Stimulated activated CD4-positive, alpha-beta T cell treated with anti-CD3 and anti-CD28 coated beads, TNF-alpha, amount 100 ng/mL, for 1 hour (primary cell): ENCODE results near the gene IL12RB1.

Experiments used
- DNase-seq, 3 donors: peaks; one replicate each; pipeline ENCODE4 v3.0.0-alpha.2; 2020; ENCODE audit warnings: low read depth in 3 of 3, low spot score in 1 of 3

IL12RB1 gene

DNA sequence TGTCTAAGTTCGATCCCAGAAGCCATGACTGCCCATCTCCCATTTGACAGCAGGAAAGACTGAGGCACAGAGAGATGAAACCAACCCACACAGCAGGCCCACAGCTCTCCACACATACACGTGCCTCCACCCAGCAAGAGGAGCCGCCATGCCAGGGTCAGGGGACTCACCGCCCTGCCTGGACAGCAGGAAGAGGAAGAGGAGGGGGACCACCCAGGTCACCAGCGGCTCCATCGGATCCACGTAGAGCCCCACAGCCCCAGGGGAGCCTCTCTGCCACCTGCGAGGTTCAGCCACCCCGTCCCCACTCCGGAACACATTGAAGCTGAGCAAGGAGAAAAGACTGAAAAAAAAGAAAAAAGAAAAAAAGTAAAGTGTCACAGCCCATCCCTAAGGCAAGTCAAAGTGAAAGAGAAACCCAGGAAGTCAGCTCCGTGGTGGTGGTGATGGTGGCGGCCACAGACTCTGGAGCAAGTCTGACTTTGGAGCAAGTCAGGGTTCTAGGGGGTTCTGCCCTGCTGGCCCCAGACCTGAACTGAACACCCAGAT lies at the start of gene IL12RB1:
Gene IL12RB1, minus strand, starts transcription at position 345 of the 549 bp plus-strand sequence. Its CDS starts 111 bp downstream, at position 234.
- DNase-seq: peak in 1 of 3 donors; percentile 38

DNA sequence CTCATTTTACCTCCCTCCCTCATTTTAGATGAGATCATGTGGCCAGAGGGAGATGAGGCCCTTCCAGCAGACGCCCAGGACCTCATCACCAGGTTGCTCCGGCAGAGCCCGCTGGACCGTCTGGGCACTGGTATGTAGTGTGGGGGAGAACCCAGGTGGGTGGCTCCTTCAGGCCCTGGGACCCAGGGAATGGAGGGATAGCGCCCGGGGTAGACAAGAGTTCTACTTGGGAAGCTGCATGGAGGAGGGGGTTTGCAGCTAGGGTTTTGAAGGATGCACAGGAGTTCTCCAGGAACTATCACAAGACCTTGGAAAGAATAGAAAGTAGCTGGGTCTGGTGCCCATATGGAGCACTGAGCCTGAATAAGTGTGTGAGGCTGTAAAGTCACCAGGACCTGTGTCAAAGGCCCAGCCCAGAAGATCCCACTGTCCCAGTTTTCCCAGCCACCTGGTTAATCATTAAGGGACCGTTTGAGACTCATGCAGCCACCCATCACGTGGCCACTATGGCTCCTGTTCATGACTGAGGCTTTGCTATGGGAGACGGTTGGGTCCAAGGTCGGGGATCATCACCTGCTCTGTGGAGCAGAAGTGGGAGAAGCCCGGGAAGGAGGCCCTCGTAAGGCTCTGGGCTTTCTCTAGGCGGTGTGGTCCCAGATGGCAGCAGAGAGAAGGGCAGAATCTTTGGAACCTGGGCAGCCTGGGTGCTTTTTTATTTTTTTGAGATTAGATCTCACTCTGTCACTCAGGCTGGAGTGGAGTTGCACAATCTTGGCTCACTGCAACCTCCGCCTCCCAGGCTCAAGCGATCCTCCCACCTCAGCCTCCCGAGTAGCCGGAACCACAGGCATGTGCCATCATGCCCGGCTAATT lies 49.2 kb upstream of the IL12RB1 start:
- DNase-seq: no peak

DNA sequence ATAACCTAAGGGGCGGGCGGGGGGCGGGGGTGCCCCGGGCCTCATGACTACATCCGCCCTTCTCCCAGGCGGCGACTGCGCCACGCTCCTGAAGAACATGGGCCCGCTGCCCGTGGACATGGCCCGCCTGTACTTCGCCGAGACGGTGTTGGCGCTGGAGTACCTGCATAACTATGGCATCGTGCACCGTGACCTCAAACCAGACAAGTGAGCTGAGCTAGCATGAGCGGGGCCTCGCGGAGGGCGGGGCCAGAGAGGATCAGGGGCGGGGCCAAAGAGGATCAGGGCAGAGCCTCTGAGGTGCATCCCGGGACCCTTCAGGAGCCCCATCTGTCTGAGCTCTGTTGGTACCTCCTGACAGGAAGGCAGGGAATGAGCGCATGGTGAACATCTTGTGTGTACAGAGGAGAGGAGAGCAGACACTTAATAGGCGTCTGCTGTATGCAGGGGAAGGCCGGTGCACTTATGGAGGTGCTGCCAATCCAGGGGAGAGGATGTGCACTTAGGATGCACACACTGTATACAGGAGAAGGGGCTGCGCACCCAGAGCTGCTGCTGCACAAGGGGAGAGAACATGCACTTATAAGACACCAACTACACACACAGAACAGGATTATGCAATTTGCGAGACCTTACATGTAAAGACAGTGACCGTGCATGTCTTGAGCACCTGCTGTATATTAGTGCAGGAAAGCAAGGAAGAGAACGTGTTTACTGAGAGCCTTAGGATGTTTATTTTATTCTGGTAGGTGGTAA lies 45.3 kb upstream of the IL12RB1 start:
- no peak for DNase-seq

DNA sequence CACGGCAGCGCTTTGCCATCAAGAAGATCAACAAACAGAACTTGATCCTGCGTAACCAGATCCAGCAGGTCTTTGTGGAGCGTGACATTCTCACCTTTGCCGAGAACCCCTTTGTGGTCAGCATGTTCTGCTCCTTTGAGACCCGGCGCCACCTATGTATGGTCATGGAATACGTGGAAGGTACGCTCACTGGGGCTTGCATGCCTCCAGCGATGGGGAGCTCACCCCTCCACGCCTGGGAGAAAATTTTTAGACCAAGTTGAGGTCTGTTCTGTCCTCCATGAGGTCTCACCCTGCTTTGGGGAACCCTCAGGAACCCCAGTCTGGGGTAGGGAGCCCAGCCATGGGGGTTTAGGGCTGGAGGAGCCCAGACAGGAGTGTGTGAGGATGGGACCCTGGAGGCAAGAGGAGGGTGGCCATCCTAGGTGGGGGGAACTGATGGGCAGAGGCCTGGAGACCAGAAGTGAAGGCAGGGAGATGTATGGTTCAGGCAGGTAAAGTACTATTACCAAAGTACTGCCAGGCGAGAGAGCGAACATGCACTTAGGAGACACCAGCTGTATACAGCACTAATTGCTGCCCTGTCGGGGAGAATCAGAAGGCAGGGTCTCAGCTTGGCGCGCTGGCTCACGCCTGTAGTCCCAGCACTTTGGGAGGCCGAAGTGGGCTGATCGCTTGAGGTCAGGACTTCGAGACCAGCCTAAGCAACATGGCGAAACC lies 43.9 kb upstream of the IL12RB1 start:
- no peak for DNase-seq

DNA sequence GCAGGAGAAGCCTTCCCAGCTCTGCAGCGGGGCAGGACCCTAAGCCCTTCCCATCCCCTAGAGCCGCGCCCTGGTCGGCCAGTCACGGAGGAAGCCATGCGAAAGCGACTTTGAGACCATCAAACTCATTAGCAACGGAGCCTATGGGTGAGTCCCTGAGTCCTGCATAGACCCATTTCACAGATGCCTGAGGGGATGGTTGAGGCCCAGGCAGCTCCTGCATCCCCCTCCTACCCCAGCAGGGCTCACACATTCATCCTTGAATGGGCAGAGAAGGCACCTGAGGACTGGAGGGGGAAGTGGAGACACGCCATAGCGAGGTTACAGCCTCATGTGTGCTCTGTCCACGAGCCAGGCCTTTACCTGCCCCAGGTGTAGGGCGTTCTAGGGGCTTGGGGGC lies 42.1 kb upstream of the IL12RB1 start:
- DNase-seq: no peak

DNA sequence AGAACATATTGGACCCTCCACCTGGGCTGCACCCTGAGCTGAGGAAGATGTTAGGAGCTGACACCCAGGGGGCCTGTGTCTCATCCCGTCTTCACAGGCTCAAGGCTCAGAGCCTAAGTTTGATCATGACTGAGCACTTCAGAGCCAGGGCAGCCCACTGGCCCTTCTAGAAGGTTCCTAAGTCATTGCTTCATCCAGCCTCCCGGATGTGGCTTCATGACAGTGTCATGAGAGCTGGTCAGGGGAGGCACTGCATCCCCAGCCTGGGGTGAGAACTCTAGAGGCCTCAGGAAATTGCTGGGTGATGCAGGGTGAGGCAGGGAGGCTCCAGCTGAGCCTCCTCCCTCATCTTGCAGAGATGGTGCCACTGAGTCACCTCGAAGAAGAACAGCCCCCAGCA lies 41.3 kb upstream of the IL12RB1 start:
- DNase-seq: no peak

DNA sequence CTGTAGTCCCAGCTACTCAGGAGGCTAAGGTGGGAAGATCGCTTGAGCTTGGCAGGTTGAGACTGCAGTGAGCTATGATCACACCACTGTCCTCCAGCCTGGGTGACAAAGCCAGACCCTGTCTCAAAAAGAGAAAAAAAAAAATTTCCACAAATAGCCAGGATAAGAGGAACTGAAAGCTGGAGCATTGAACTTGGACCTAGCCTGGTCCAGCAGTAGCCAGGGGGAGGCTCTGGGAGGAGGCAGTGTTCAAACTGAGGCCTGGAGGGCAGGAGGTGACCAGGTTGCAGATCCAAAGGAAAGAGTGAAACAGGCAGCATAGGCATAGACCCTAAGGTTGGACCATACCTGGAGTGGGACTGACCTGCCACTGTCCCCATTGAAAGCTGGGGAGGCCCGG lies 39.4 kb upstream of the IL12RB1 start:
- DNase-seq: no peak

DNA sequence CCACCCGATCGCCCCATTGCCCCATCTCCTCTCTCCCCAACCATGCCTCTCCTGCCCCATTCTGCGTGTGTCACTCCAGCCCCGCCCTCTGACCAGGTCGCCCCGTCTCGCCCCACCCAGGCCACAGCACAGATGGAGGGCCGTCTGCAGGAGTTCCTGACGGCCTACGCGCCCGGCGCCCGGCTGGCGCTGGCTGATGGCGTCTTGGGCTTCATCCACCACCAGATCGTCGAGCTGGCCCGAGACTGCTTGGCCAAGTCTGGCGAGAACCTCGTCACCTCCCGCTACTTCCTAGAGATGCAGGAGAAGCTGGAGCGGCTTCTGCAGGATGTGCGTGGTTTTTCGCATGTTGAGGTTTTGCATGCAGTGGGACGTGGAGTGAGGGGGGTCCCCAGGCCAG lies 37.1 kb upstream of the IL12RB1 start:
- no peak for DNase-seq

DNA sequence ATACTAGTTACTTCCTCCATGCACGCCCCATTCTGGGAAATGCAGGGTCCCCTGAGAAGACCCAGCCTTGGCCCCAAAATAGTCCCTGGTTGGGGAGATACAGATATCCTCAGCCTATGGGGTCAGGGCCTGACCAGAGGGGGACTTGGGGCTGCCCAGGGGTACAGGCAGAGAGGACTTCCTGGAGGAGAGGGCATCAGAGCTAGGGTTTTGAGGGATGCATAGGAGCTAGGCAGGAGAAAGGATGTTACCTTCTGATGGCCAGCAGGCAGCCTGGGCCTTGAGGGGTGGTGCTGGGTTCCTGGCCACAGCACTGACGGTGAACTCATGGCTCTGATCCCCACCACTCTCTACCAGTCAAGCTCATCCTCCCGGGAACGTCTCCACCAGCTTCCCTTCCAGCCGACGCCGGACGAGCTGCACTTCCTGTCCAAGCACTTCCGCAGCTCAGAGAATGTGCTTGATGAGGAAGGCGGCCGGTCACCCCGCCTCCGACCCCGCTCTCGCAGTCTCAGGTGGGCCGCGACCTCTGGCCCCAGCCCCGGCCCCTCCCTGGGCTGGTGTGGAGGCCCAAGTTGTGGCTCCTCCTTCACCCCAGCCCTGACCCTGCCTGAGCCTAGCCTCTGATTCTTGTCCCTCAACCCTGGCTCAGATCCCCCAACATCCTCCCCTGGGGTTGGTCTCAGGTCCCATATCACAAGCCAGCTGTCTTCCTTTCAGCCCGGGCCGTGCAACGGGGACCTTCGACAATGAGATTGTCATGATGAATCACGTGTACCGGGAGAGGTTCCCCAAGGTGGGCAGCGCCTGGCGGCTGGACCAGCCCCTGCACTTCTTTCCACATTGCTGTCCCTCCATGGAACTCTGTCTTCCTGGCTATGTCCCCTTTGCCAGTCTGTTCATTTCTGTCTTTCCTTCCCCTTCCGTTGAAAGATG lies 36.4 kb upstream of the IL12RB1 start:
- DNase-seq: no peak

DNA sequence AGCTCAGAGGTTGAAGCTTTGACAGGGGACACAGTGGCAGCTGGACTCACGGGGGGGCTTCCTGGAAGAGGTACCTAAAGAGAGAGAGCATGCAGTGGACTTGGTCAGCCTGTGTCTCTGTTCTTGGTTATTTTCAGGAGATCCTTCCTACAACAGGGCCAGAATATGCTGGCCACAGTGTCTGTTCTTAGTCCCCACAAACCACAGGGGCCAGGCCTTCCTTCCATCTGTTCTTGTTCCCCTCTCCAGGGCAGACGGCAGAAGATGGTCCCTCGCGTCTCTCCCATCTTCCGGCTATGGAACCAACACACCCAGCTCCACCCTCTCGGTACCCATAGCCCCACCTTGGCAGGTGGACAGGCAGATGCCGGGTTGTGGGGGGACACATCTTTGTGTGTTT lies 35.7 kb upstream of the IL12RB1 start:
- no peak for DNase-seq

DNA sequence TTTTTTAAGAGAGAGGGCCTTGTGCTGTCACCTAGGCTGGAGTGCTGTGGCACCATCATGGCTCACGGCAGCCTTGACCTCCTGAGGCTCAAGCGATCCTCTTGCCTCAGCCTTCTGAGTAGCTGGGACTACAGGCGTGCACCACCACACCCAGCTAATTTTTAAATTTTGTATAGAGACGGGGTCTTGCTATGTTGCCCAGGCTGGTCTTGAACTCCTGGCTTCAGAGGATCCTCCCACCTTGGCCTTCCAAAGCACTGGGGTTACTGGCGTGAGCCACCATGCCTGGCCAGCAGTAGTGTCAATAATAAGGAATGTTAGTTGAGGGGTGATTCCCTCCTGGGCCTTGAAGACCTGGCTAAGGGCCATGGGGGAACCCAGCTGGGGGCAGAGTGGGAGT lies 34.4 kb upstream of the IL12RB1 start:
- no peak for DNase-seq

DNA sequence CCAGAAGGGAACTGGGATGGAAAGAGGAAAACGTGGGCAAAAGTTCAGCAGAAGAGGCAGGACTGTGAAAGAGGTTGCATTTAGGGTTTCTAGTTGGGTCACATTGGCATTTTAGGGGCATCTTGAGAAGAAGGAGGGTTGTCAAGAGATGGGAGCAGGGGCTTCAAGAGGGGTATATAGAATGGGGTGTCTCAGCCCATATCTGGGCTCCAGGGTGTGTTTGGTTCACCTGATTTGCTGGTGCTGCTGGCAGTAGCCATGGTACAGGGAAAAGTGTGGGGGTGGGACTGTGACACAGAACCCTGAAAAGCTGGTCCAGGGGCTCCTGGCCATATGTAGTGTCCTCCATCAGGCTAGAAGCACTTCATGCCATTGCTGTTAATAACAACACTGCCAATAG lies 33.4 kb upstream of the IL12RB1 start:
- DNase-seq: no peak

DNA sequence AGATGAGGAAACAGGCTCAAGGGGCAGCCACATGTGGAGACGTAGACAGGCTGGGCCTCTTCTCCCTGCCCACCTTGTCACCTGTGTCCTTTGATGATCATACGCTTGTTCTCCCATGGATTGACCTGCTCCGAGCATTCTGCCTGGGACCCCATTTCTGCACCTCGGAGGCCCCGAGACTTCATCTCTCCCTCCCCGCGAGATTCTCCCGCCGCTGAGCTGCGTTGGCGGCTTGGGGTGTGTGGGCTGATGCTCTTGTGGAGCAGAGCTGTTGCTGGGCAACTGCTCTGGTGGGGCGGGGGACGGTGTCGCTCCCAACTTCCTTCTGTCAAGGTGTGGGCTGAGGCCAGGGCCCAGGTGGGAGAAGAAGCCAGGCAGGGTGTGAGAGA lies 33.0 kb upstream of the IL12RB1 start:
- peak in 2 of 3 donors; percentile 38 to 44 for DNase-seq

DNA sequence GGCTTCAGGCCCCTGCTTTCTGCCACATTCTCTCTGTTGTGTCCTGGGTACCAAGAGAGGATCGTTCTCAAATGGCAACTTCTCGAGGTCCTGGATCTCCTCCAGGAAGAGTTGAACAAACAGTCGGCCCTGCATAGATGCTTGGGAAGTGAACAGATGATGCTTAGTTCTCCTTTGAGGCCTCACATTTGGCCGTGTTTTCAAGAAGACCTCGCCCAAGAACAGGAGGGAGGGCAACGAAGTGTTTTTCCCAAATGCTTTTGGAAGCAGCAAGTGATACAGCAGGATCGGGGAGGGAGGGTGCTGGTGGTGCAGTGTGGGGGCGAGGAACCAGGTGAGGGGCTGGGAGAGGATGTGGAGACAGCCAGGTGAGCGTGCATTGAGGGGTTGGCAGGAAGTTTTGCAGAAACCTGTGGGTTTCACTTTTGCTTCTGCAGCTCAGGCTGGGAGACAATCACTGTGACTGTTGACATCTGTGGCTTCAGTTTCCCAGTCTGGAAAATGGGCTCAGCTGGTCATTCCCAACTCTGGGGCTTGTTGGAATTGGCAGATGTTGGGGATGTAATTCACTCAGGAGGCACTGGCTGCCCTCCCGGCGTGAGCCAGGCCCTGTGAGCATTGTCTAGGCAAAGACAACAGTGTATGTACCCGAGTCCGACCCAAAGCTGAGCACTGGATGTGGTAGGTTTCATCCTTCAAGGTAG lies 32.4 kb upstream of the IL12RB1 start:
- no peak for DNase-seq

DNA sequence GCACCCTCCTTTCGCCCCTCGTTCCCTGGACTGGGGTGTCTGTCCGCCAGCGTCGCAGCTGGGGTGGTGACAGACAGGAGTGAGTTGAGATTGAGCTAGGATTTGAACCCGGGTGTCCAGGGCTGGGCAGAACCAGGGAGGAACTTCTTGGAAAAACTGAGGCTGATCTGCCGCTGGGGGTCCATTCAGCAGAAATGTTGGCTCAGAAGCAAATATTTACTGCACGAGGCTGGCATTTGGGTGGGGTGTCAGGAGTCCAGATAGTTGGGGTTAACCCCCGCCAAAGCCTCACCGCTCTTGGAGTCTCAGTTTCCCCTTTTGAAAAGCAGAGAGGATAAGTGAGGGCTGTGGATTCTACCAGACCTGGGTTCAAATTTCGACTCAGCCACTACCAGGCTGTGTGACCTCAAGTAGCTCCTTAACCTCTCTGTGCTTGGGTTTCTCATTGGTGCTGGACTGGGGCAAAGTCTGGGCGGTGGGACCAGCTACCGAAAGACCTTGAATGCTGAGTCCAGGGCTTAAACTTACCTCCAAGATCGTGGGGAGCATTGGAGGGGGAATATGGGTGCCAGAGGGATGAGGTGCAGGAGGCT lies 31.8 kb upstream of the IL12RB1 start:
- no peak for DNase-seq

DNA sequence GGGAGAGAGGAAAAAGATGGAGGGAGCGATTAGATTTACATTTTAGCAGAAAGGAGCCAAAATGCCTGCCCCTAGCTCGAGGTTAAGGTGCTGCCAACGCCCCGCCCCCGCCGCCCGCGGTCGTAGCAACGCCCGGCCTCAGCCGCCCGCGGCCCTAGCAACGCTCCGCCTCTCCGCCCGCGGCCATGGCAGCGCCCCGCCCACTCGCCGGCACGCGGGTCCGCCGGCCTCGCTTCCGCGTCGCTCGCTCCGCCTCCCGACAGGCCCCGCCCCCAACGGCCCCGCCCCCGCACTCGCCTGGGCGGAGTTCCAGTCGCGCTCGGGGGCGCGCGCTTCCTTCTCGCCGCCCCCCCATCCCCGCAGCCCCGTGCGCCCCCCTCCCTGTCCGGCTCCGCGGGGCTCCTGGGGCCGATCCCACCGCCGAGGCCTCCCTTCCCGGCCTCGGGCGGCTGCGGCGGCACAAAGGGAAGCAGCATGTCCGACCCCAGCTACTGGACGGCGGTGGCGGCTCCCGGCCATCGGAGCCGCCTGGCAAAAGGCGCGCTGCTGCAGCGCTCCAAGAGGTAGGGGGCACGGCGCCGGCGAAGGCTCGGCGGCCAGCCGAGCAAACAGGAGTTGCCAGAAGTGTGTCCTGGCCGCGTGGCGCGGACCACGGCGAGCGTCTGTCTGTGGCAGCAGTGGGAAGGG lies 31.1 kb upstream of the IL12RB1 start:
- DNase-seq: peak; percentile 87 to 96 (median 93)

DNA sequence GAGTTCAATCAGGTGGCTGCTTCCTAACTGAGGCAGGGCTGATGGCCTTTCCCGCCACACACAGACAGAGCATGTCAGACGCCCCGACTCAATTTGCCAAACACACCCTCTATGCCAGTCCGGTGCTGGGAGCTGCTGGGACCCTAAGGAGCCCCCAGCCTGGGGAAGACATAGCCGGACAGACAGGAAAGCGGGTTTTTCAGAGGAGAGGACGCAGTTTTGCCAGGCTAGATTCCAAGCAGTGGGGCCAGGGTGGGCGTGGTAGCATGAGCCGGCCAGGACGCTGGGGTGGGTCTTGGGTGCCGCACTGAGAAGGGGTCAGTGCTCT lies 30.6 kb upstream of the IL12RB1 start:
- DNase-seq: no peak

DNA sequence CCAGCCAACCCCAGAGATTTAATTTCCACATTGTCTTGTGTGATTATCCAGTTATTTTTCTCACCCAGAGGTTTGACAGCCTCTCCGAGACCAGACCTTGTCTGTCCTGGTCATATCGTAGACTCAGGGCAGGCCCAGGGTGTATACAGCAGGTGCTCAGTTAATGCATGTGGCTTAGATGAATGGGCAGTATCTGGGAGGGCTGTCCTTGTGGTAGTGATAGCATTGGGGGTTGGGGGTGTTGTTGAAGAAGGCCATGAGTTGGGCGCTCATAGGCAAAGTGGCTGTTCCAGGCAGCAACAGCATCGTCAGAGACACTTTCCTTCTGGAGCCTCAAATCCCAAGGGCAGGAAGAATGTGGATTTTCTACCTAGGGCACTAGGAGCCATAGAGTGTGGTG lies 27.7 kb upstream of the IL12RB1 start:
- DNase-seq: no peak

DNA sequence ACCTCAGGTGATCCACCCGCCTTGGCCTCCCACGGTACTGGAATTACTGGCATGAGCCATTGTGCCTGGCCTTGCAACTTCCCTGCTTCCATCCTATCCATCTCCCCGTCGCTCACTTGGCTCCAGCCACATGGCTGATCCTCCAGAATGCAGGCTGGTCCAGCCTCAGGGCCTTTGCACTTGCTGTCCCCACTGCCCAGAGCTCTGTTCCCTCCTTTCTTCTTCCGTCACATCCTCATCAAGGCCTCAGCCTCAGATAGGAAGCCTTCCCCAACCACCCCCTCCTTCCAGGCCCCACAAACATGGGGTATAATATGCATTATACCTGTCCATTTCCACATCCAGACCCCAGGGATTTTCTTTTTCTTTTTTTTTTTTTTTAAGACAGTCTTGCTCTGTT lies 27.1 kb upstream of the IL12RB1 start:
- no peak for DNase-seq
